GM12801 (cell line): ENCODE results near the gene PARP15.

Experiments
- CTCF ChIP-seq: IDR thresholded peaks from one replicate; pipeline ENCODE4 v1.5.1; 2011; ENCODE audit warnings: control low read depth; ENCODE audit not compliant: insufficient read length; ENCODE audit errors: extremely low read depth

The PARP15 gene

GRCh38 chr3:122576174-122576940 is 1.1 kb upstream of the PARP15 start:
- no peak for TF ChIP-seq CTCF

- no peak for TF ChIP-seq CTCF
Observed at GRCh38 chr3:122578069-122578740, 755 bp downstream of the PARP15 start.

GRCh38 chr3:122580470-122580869 is 3.0 kb downstream of the PARP15 start:
- TF ChIP-seq CTCF, result no peak

- TF ChIP-seq CTCF, result no peak
Observed at GRCh38 chr3:122581622-122582021, 4.2 kb downstream of the PARP15 start.

- no peak for TF ChIP-seq CTCF
Observed at GRCh38 chr3:122582390-122582789, 4.9 kb downstream of the PARP15 start.

GRCh38 chr3:122586098-122586497 is 8.6 kb downstream of the PARP15 start:
- no peak for TF ChIP-seq CTCF

GRCh38 chr3:122586773-122587485 is 9.5 kb downstream of the PARP15 start:
- no peak for TF ChIP-seq CTCF
